GM06990 (cell line): ENCODE measurements around the gene MALL.
"Not testable (repeated sequence)": the region's sequence is repeated elsewhere in the genome, so short reads cannot be mapped to it uniquely, and the experiment has no call there.

Experiments
- DNase-seq: peaks from one replicate; pipeline ENCODE4 v3.0.0-alpha.2; 2011; ENCODE audit not compliant: insufficient read length; ENCODE audit errors: extremely low read depth
- H3K27me3 ChIP-seq: replicated peaks from 2 replicates; pipeline ENCODE4 v1.6.0; 2011; ENCODE audit warnings: low read length; ENCODE audit not compliant: control insufficient read depth, insufficient read depth
- H3K36me3 ChIP-seq: 2 replicates; pipeline ENCODE4 v1.5.1; 2011; ENCODE audit warnings: low read length; ENCODE audit not compliant: control insufficient read depth, insufficient read depth
- H3K4me3 ChIP-seq: replicated peaks from 2 replicates; pipeline ENCODE4 v1.5.1; 2011; ENCODE audit warnings: low read depth, mild to moderate bottlenecking, control low read depth, low read length

MALL gene

GRCh38 chr2:110034935-110035334 is 80.7 kb downstream of the MALL start:
- H3K27me3 ChIP-seq, H3K36me3 ChIP-seq, H3K4me3 ChIP-seq, DNase-seq: not testable (repeated sequence)
